Measurements from ENCODE around the gene BDKRB2.

Gene BDKRB2

GRCh38 chr14:96281486-96281885, 76.8 kb downstream of the BDKRB2 start:
- ATAC-seq (ENCODE audit: low read depth) (no peak), DNase-seq (ENCODE audit: low spot score in 2 of 2) (no peak)
- Mint-ChIP-seq H3K36me3 (peaks cover 17% of the 10 kb centered on the region), H3K4me3 (no peak overlapping the region), H3K9me3 (peaks cover 7% of the 10 kb centered on the region), H3K27ac (no peak overlapping the region), H3K4me1 (no peaks in the 10 kb centered on the region), H3K27me3 (peaks cover 1% of the 10 kb centered on the region)

DNA sequence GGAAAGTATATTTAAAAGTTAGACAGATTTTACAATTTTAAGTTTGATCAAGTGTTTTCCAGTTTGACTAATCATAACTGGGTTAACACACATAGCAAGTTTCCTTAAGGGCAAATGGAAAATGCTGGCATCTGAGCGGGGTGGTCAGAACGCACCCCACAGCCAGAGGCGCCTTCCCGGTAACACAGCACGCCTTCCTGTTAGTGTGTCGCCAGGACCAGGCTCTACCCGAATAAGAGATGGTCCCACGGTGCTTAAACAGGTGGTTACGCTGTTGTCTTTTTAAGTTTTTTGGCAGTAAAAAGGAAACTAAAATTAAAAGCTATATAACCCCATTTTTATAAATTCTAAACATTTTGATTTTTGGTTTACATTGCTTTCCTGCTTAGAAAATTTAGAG, 79.4 kb downstream of the BDKRB2 start:
- H3K4me3 Mint-ChIP-seq: no peak overlapping the region
- ATAC-seq (ENCODE audit: low read depth): no peak
- no peaks in the 10 kb centered on the region for H3K27me3 Mint-ChIP-seq
- no peak for DNase-seq (ENCODE audit: low spot score in 2 of 2)
- H3K27ac Mint-ChIP-seq: no peak overlapping the region
- H3K9me3 Mint-ChIP-seq: peaks cover 2% of the 10 kb centered on the region
- H3K4me1 Mint-ChIP-seq: no peaks in the 10 kb centered on the region
- H3K36me3 Mint-ChIP-seq: peaks cover 25% of the 10 kb centered on the region

- no peak for DNase-seq (ENCODE audit: low spot score in 2 of 2)
- Mint-ChIP-seq H3K27ac (no peak overlapping the region), H3K9me3 (no peaks in the 10 kb centered on the region), H3K36me3 (peaks cover 25% of the 10 kb centered on the region), H3K27me3 (no peaks in the 10 kb centered on the region), H3K4me3 (no peak overlapping the region), H3K4me1 (no peaks in the 10 kb centered on the region)
- no peak for ATAC-seq (ENCODE audit: low read depth)
These were observed 79.8 kb downstream of the BDKRB2 start for GRCh38 chr14:96284430-96284829.

DNA sequence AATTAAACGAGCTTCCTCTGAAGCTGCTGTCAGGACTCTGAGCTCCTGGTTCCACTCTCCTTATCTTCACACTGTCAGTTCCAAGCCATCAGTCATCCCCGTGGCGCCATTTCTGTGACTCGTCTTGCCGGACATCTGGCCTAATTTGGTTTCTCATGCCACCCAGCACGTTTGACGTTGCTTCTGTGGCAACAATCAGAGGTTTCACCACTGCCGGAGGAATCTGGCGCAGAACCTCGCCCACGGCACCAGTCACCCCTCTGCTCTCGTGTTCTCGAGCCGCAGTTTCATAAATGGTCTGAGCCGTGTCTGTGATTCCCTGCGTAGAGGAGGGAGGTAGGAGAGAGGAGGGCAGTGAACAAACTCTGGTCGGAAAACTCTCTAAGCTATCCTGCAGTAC, 81.0 kb downstream of the BDKRB2 start:
- H3K27me3 Mint-ChIP-seq: no peaks in the 10 kb centered on the region
- peaks cover 29% of the 10 kb centered on the region for H3K36me3 Mint-ChIP-seq
- H3K4me1 Mint-ChIP-seq: no peaks in the 10 kb centered on the region
- no peak overlapping the region for H3K27ac Mint-ChIP-seq
- ATAC-seq (ENCODE audit: low read depth) (no peak), DNase-seq (ENCODE audit: low spot score in 2 of 2) (no peak)
- no peak overlapping the region for H3K4me3 Mint-ChIP-seq
- no peaks in the 10 kb centered on the region for H3K9me3 Mint-ChIP-seq

DNA sequence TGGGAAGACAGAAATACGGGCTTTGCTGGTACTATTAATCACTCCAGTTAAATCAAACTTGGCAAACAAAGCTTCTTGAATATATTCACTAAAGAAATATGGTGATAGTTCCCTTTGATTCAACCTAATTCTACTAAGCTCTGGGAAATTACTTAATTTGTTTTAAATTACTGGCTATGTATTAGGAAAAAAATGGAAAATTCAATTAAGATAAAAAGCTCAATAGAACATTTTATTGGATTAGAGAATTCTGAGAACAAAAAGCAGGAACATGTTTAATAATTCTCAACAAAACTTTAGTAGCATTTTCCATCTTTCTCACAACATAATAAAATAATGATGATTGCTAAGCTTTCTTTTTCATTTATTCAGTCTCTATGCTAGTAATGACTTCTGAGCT, 81.6 kb downstream of the BDKRB2 start:
- no peak overlapping the region for H3K4me3 Mint-ChIP-seq
- no peak overlapping the region for H3K27ac Mint-ChIP-seq
- ATAC-seq (ENCODE audit: low read depth): no peak
- DNase-seq (ENCODE audit: low spot score in 2 of 2): no peak
- H3K27me3 Mint-ChIP-seq: no peaks in the 10 kb centered on the region
- H3K9me3 Mint-ChIP-seq: no peaks in the 10 kb centered on the region
- no peaks in the 10 kb centered on the region for H3K4me1 Mint-ChIP-seq
- peaks cover 29% of the 10 kb centered on the region for H3K36me3 Mint-ChIP-seq

- H3K4me3 Mint-ChIP-seq: no peak overlapping the region
- H3K4me1 Mint-ChIP-seq: no peaks in the 10 kb centered on the region
- H3K27ac Mint-ChIP-seq: no peak overlapping the region
- H3K9me3 Mint-ChIP-seq: no peaks in the 10 kb centered on the region
- no peaks in the 10 kb centered on the region for H3K27me3 Mint-ChIP-seq
- DNase-seq (ENCODE audit: low spot score in 2 of 2) (no peak), ATAC-seq (ENCODE audit: low read depth) (no peak)
- H3K36me3 Mint-ChIP-seq: peaks cover 28% of the 10 kb centered on the region
These were observed 83.2 kb downstream of the BDKRB2 start for GRCh38 chr14:96287856-96288255.

Data from memory B cell (primary cell).